AML-193 (cell line): ENCODE results near the gene LRRC49.

Source experiments
- DNase-seq, 2 experiments: peaks; one replicate each; lab custom pipeline; 2025; lab: John Stamatoyannopoulos, UW

The LRRC49 gene

GRCh38 chr15:71092056-71092600 is 199.5 kb downstream of the LRRC49 start:
- no peak for DNase-seq

GRCh38 chr15:71093054-71094024 is 200.7 kb downstream of the LRRC49 start:
- DNase-seq, result no peak

- DNase-seq, result no peak
These were observed 201.5 kb downstream of the LRRC49 start for GRCh38 chr15:71094137-71094536.

GRCh38 chr15:71096676-71097075 is 204.1 kb downstream of the LRRC49 start:
- DNase-seq, result no peak

GRCh38 chr15:71097890-71098289 is 205.3 kb downstream of the LRRC49 start:
- DNase-seq, result no peak

- no peak for DNase-seq
These were observed 206.3 kb downstream of the LRRC49 start for GRCh38 chr15:71098920-71099319.
